Fibroblast of mammary gland (primary cell): ENCODE results near the gene FHIT.

Experiments used
- DNase-seq: peaks from one replicate; pipeline ENCODE4 v3.0.0-alpha.2; 2010; ENCODE audit warnings: low read depth
- H3K4me3 ChIP-seq: 2 replicates; pipeline ENCODE4 v1.5.1; 2011; ENCODE audit warnings: low read depth, mild to moderate bottlenecking, low read length, moderate library complexity; ENCODE audit not compliant: control insufficient read depth
- TF ChIP-seq, protein P1 (sequence below): conservative IDR thresholded peaks from 2 replicates; pipeline ENCODE4 v1.5.1; 2011; ENCODE audit warnings: low read depth, low read length, inconsistent platforms; ENCODE audit not compliant: control insufficient read depth, insufficient read depth

The FHIT gene

DNA sequence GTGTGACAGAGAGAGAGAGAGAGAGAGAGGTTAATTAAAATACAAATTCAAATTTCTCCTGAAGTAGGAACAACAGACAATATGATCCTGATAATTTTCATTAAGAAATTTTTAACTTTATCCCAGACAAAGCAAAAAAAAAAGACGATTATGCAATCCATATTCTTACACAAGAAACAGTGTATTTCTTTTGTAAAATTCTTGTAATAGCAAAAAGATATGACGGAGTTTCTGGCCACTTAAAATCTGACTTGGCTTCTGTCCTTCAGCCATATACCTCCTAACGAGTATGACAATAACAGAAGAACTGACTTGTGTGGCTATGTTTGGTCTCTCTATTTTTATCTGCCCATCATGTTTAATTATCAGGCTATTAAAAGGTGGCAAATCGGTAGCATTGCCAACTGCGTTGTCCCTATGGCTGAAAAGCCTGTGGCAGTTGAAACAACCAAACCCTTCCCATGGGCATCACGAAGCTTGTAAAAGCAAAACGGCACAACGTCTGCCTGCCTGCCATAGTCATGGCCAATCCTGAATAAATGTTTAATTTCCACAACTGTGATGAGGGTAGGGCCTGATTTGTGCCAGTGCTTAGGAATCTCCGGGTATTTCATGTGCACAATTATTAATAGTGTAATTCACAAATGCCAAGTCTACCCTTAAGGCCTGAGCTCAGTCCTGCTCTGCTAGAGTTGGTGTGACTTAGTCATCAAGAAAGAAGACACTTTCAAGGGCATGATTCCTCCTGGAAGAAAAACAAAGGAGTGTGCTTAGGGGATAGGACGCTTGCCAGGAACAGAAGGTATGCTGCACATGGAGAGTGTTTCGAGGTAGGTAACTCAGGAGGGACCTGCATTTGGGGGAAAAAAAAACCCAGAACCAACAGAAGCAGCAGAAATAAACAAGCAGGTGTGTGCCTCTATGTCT is 1090.2 kb downstream of the FHIT start:
- no peak overlapping the region for H3K4me3 ChIP-seq
- TF ChIP-seq, protein P1, sequence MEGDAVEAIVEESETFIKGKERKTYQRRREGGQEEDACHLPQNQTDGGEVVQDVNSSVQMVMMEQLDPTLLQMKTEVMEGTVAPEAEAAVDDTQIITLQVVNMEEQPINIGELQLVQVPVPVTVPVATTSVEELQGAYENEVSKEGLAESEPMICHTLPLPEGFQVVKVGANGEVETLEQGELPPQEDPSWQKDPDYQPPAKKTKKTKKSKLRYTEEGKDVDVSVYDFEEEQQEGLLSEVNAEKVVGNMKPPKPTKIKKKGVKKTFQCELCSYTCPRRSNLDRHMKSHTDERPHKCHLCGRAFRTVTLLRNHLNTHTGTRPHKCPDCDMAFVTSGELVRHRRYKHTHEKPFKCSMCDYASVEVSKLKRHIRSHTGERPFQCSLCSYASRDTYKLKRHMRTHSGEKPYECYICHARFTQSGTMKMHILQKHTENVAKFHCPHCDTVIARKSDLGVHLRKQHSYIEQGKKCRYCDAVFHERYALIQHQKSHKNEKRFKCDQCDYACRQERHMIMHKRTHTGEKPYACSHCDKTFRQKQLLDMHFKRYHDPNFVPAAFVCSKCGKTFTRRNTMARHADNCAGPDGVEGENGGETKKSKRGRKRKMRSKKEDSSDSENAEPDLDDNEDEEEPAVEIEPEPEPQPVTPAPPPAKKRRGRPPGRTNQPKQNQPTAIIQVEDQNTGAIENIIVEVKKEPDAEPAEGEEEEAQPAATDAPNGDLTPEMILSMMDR: no peak
- no peak for DNase-seq

DNA sequence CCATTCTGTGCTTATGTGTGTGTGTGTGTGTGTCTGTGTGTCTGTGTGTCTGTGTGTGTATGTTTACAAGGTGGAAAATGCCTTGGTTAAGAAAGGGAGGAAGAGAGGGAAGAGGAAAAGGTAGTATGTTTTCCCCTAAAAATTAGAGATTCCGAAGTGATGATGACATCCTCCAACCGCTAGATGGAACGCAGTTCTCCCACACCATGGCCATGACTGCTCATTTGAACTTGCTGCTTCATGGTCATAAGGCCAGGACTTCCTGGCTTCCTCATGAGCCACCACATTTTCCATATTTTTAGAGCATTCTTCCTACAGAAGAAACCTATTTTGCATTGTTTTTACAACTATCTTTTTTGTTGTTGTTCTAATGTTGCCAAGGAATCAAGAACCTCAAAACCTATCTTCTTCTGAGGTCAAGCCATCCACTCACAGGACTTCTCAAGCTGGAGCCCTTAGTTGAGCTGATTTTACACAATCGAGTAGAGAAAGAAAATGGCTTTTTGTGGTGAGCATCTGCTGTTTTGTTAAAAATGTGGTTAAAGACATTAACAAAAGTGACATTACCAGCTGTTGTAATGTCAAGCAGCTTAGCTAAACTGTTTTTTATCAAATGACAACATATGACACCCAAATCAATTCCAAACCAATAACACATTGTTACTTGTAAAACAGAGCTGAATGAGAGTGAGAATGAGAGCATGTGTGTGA is 1091.0 kb downstream of the FHIT start:
- TF ChIP-seq, protein P1: no peak
- peak; percentile 16 for DNase-seq
- no peak overlapping the region for H3K4me3 ChIP-seq

DNA sequence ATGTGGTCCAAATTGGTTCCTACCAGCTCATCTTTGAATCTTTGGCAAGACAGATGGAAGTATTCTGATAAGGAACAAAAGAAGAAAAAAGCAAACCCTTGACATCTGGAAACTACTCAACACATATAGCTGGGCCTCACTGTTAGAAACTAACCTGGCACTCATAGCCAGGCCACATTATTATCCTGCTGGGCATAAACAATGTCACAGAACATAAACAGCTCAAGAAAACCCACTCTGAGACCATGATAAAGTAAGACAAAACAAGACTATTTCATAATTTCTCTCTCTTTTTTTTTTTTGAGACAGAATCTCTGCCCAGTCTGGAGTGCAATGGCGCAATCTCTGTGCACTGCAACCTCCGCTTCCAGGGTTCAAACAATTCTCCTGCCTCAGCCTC is 1093.2 kb downstream of the FHIT start:
- TF ChIP-seq, protein P1: no peak
- no peak overlapping the region for H3K4me3 ChIP-seq
- no peak for DNase-seq

DNA sequence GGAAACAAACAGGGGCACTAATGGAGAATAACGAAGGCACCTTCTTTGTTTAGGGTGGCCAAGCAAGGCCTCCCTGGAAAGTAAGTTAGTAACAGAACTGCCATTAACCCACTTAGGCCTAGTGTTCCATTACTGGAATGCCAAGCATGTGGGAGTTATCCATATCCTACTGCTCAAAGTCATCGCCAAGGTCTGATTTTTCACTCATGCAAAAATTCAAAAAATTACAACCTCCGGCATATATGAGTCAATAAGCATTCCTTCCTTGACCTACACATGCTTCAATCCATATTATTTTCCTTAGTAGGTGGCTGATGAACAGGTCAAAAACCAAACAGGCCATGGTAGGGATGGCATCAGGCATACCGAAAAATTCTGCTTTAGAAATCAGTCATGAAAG is 1097.2 kb downstream of the FHIT start:
- TF ChIP-seq, protein P1: no peak
- no peak for DNase-seq
- no peak overlapping the region for H3K4me3 ChIP-seq

DNA sequence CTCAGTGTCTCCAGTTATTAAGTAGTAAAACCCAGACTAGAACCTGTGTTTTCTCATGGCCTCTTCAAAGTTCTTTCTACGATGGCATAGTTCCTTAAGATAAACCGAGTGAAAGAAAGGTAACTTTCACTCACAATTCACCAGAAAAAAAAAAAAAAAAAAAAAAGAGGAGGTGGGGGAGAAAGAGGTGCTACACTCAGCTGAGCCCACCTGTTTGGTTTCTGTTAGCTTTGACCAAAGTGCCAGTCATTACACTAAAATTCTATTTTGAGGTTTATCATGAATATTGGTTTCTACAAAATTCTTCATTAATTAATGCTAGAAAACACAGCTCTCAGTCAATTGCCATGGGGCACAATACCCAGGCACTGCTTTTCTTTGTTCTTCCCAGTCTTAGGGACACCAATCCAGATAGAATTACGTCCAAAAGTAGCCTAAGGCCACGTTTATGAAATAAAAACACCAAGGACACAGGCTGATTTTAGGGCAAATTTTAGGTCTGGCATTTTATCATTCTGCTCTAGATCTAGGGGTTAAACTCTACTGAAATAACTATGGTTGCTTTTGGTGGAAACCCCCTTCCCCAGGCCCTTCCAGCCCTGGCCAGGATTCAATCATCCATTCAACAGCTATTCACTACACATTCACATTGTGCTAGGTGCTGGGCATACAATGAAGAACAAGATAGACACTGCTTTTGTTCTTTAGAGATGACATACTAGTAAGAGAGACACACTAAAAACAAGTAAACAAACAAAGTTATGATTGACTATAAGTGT is 1097.8 kb downstream of the FHIT start:
- no peak for DNase-seq
- TF ChIP-seq, protein P1: no peak
- no peak overlapping the region for H3K4me3 ChIP-seq

DNA sequence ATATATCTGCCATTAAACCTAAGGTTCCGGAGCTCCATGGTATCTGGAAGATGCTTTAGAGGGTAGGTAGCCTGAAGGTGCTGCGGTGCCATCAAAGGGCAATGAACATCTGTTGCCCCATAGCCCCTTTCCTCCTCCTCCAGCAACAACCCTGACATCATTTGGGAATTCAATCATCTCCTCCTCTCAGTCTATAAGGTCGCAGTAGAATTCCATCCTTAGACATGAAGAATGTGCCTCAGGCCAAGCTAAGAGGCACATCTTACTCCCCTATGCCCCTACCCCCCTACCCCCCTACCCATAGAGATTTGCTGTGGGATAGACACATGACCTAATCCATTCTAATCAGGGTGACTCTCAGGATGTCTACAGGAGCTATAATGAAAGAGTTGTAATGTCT is 1101.8 kb downstream of the FHIT start:
- no peak for DNase-seq
- H3K4me3 ChIP-seq: no peak overlapping the region
- TF ChIP-seq, protein P1: no peak
